ENCODE results near the gene WFDC5.

DNA sequence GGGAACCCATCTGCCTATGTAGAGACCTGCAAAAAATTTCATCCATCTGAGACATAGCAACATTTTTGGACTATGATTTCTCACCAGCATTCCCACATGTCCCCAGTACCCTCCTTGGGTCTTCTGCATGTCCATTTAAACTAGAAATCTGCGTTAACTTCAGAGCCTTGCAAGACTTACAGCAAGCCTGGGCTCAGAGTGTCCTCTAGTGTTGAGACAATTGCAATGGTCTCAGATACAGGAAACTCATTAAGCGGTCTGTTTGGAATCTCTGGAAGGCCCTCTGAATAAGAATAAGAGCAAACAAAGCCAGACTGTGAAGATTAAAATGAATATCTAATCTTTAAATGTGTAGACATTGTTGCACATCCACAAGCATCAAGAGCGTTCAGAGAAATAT lies 39.2 kb upstream of the WFDC5 start:
- TF ChIP-seq, protein P1, sequence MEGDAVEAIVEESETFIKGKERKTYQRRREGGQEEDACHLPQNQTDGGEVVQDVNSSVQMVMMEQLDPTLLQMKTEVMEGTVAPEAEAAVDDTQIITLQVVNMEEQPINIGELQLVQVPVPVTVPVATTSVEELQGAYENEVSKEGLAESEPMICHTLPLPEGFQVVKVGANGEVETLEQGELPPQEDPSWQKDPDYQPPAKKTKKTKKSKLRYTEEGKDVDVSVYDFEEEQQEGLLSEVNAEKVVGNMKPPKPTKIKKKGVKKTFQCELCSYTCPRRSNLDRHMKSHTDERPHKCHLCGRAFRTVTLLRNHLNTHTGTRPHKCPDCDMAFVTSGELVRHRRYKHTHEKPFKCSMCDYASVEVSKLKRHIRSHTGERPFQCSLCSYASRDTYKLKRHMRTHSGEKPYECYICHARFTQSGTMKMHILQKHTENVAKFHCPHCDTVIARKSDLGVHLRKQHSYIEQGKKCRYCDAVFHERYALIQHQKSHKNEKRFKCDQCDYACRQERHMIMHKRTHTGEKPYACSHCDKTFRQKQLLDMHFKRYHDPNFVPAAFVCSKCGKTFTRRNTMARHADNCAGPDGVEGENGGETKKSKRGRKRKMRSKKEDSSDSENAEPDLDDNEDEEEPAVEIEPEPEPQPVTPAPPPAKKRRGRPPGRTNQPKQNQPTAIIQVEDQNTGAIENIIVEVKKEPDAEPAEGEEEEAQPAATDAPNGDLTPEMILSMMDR (IDR thresholded peaks at IDR 0.05; ENCODE audit: low read depth, low read length, poor library complexity, severe bottlenecking), result no peak
- TF ChIP-seq EZH2phosphoT487 (IDR thresholded peaks at IDR 0.05; ENCODE audit: borderline replicate concordance, low read length), result no peak

Data from DOHH2 (cell line).